A673 (cell line): Measurements from ENCODE around the gene CRADD.

Experiments
- CTCF ChIP-seq: fragments of 300-800, 200-600 bp; sonication (generic); conservative IDR thresholded peaks from 2 replicates; pipeline ENCODE4 v1.5.1; 2017; ENCODE audit warnings: low read depth, mild to moderate bottlenecking, antibody characterized with exemption, low read length, moderate library complexity, mixed read lengths
- EZH2 ChIP-seq: fragments of 200-600 bp; sonication (generic); IDR thresholded peaks from 2 replicates; pipeline ENCODE4 v1.6.1; 2017; ENCODE audit warnings: borderline replicate concordance, low read depth, mild to moderate bottlenecking, mixed read lengths, antibody characterized with exemption, low read length; ENCODE audit not compliant: poor library complexity, severe bottlenecking

DNA sequence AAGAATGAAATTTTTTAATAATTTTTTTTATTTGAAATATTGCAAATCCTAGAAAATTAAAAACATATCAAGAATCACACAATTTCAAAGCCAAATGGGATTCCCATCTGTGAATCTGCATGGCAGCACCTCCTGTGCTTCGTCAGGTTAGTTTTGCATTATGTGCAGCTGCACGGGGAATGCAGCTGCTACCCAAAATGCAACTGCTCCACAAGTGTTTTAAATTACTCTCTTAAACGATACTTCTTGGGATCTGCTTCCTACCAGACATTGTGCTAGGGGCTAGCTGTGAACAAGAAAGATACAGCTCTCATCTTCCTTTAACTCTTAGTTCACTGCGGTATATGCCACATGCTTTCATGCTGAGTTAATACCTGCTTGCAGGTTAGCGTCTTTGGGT lies 154.2 kb downstream of the CRADD start:
- TF ChIP-seq CTCF = no peak
- TF ChIP-seq EZH2 = no peak
